ENCODE results near the gene NOS1AP. TPM values are rescaled to one million over a fixed set of nuclear protein-coding genes. Genes with fewer than 3 reads are reported as not detected.

NOS1AP gene
- total and polyA plus RNA-seq, 2 donors (not counting 3 experiments of a cell fraction or from before 2014, with no cell fraction given): 1.3 to 5.4 TPM

GRCh38 chr1:162131400-162132321 lies 62.2 kb downstream of the NOS1AP start:
- no TSS peak for BruUV-seq (replicated peaks)
- H3K27me3 ChIP-seq (ENCODE audit: control insufficient read depth in 2 of 2, insufficient read depth in 2 of 2, low read length in 2 of 2): no peaks in the 10 kb centered on the region
- intact Hi-C loops (cut with micrococcal nuclease): no loop called here
- H3K9me1 ChIP-seq (replicated peaks; ENCODE audit: control insufficient read depth, extremely low read depth, insufficient read depth, low read length): no peaks in the 10 kb centered on the region
- H3K4me2 ChIP-seq (ENCODE audit: insufficient read depth, low read length): no peak overlapping the region
- FAIRE-seq (no peak), DNase-seq (ENCODE audit: low read depth, low spot score) (no peak)
- TF ChIP-seq POLR2A (IDR thresholded peaks at IDR 0.05; ENCODE audit: low read depth, low read length) (no peak), FOS (IDR thresholded peaks at IDR 0.05; ENCODE audit: borderline replicate concordance, insufficient read depth, low read length) (no peak), POLR2AphosphoS5 (IDR thresholded peaks at IDR 0.05; ENCODE audit: insufficient read depth, low read depth, low read length) (no peak), MYC (IDR thresholded peaks at IDR 0.05; ENCODE audit: low read depth, low read length) (no peak), EZH2 (IDR thresholded peaks at IDR 0.05; ENCODE audit: borderline replicate concordance, low read depth, low read length, severe bottlenecking) (no peak), JUN (IDR thresholded peaks at IDR 0.05; ENCODE audit: borderline replicate concordance, insufficient read depth, insufficient read length, low read depth) (no peak), GATA2 (IDR thresholded peaks at IDR 0.05; ENCODE audit: insufficient read depth, insufficient read length, low read depth, low read length) (no peak)
- TF ChIP-seq, protein P1, sequence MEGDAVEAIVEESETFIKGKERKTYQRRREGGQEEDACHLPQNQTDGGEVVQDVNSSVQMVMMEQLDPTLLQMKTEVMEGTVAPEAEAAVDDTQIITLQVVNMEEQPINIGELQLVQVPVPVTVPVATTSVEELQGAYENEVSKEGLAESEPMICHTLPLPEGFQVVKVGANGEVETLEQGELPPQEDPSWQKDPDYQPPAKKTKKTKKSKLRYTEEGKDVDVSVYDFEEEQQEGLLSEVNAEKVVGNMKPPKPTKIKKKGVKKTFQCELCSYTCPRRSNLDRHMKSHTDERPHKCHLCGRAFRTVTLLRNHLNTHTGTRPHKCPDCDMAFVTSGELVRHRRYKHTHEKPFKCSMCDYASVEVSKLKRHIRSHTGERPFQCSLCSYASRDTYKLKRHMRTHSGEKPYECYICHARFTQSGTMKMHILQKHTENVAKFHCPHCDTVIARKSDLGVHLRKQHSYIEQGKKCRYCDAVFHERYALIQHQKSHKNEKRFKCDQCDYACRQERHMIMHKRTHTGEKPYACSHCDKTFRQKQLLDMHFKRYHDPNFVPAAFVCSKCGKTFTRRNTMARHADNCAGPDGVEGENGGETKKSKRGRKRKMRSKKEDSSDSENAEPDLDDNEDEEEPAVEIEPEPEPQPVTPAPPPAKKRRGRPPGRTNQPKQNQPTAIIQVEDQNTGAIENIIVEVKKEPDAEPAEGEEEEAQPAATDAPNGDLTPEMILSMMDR (IDR thresholded peaks at IDR 0.05; ENCODE audit: extremely low read depth in 1 of 2, insufficient read depth in 1 of 2, low read depth in 1 of 2, low read length in 2 of 2): no peak
- TF ChIP-seq, protein P2, sequence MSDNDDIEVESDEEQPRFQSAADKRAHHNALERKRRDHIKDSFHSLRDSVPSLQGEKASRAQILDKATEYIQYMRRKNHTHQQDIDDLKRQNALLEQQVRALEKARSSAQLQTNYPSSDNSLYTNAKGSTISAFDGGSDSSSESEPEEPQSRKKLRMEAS (IDR thresholded peaks at IDR 0.05; ENCODE audit: insufficient read depth, insufficient read length): no peak
- dilution Hi-C loops (cut with MboI; ENCODE audit: extremely low pct_ligation_motif_present, low sequenced_read_pairs): no loop called here
- ChIA-PET POLR2A (no interaction called here), CTCF (interaction anchor here (0.9 kb wide), 1 partner anchor 59 kb away, joined by 3 read pairs; no protein-coding TSS in a partner anchor)
- H3K27ac ChIP-seq (ENCODE audit: insufficient read depth, low read depth, low read length): no peak overlapping the region
- H3K9ac ChIP-seq (replicated peaks; ENCODE audit: extremely low read depth, insufficient read depth, low read length): no peak overlapping the region
- H3K4me3 ChIP-seq (replicated peaks in 1 of 3; ENCODE audit: insufficient read depth in 1 of 3, low read depth in 1 of 3, low read length in 3 of 3): no peak overlapping the region
- H4K20me1 ChIP-seq (replicated peaks; ENCODE audit: control insufficient read depth, extremely low read depth, insufficient read depth, low read length): no peaks in the 10 kb centered on the region
- peaks cover 10% of the 10 kb centered on the region for H3K4me1 ChIP-seq (ENCODE audit: control insufficient read depth, extremely low read depth, insufficient read depth, low read length)
- H2AFZ ChIP-seq (ENCODE audit: low read depth, low read length): no peak overlapping the region
- H3K36me3 ChIP-seq (ENCODE audit: control insufficient read depth in 2 of 2, extremely low read depth in 1 of 2, insufficient read depth in 2 of 2, low read length in 2 of 2): no peaks in the 10 kb centered on the region
- H3K9me3 ChIP-seq (replicated peaks; ENCODE audit: control insufficient read depth, insufficient read depth, low read length): no peaks in the 10 kb centered on the region
- no peaks in the 10 kb centered on the region for H3K79me2 ChIP-seq (ENCODE audit: control insufficient read depth, insufficient read depth, low read length)
